Right lobe of liver (tissue), 6 donors: Measurements from ENCODE around the gene SIL1. TPM values are rescaled to one million over a fixed set of nuclear protein-coding genes. Genes with fewer than 3 reads are reported as not detected.

ENCODE experiments used
- ATAC-seq, 4 donors: fragments of 200-7000 bp; cut with Tn5 transposase; one replicate each; pipeline ENCODE4 v1.9.1; 2020; ENCODE audit warnings: mild to moderate bottlenecking in 4 of 4, moderate library complexity in 4 of 4
- DNase-seq, 3 donors: peaks; one replicate each; pipeline ENCODE4 v3.0.0-alpha.2; 2020
- H3K27ac ChIP-seq, 3 donors: fragments of 200-600 bp; one replicate each; pipeline ENCODE4 v1.8.0; 2022
- H3K27me3 ChIP-seq, 2 donors: fragments of 200-600 bp; one replicate each; pipeline ENCODE4 v1.8.0; 2022
- H3K36me3 ChIP-seq, 4 donors: fragments of 200-600 bp; sonication (generic) in 1 of 4; one replicate each; pipeline versions ENCODE4 v1.5.1 to v1.8.0; 2017 to 2022; ENCODE audit warnings: control low read depth in 1 of 4
- H3K4me1 ChIP-seq, 4 donors: fragments of 200-600 bp; sonication (generic) in 1 of 4; one replicate each; pipeline versions ENCODE4 v1.5.1 to v1.8.0; 2017 to 2022; ENCODE audit warnings: control low read depth in 1 of 4
- H3K4me3 ChIP-seq, 3 donors: fragments of 200-600 bp; one replicate each; pipeline ENCODE4 v1.8.0; 2022
- H3K9me3 ChIP-seq, 4 donors: fragments of 200-600 bp; sonication (generic) in 1 of 4; one replicate each; pipeline versions ENCODE4 v1.5.1 to v1.8.0; 2017 to 2022; ENCODE audit warnings: control low read depth in 1 of 4
- CTCF ChIP-seq, 4 donors: fragments of 200-600 bp in 3 of 4; fragments of 450-650 bp in 1 of 4; IDR thresholded peaks; one replicate each; pipeline versions ENCODE4 v1.5.1 to v1.8.0; 2016 to 2022; ENCODE audit warnings: antibody characterized with exemption in 4 of 4, mild to moderate bottlenecking in 2 of 4
- POLR2A ChIP-seq: fragments of 450-650 bp; IDR thresholded peaks from one replicate; pipeline ENCODE4 v1.6.1; 2017; ENCODE audit warnings: antibody characterized with exemption, mild to moderate bottlenecking
- WGBS: methylation state at CpG from one replicate; pipeline ENCODE4 v1.1.6; 2018; ENCODE audit warnings: low coverage, low lambda C conversion rate; ENCODE audit not compliant: insufficient coverage; ENCODE audit errors: missing lambda C conversion rate; 5-methylcytosine and 5-hydroxymethylcytosine counted together
- intact Hi-C, 2 donors: fragments of 100-400 bp; cut with DNase I; formaldehyde crosslinking; loops; one replicate each; pipeline versions ENCODE4 v1.11.2 to v1.14.1; 2022
- long read RNA-seq: library from polyadenylated mRNA; unstranded; transcript quantifications from one replicate; pipeline ENCODE4 v2.0.0, GENCODE V29; 2019
- total RNA-seq, 6 experiments: library from RNA; depleted of rRNA in 2 of 6; stranded (reverse); fragments of >200 nt in 2 of 6; fragmentation: NEBNext Ultra II Directional in 3 of 6; extraction: Animal tissue kit (Norgen Biotek cat#: 25700) in 3 of 6; gene quantifications; one replicate each; pipeline versions ENCODE4 v1.1.0 to v1.2.4, GENCODE V29; 2016 to 2023
- donor health status: DM: no; HTN: yes; CAD: no.
- donor health status: DM: no; HTN: no; CAD: no.
- donor health status: DM: no; HTN: no; CAD: no.
- donor health status: DM: no; HTN: yes; CAD: no.
- donor health status: DM: no; HTN: yes; CAD: no.

The SIL1 gene
- 10 to 100 TPM; 57.6 to 94.9 (median 67.0) TPM for total RNA-seq
- long read RNA-seq, transcript SIL1-202 (10 exons, 1,923 nt): major isoform, 30 of 39 reads
- long read RNA-seq, partial matches to known transcripts: 4 of 39 reads
- long read RNA-seq, other reads (novel, unspliced or antisense): 5 of 39 reads

GRCh38 chr5:139197710-139198669, at the start of gene SIL1:
Gene SIL1 (minus strand): TSS chr5:139198368. CDS start chr5:139127843, 70,525 bp downstream.
- Histone ChIP-seq H3K27me3 (no peaks in the 10 kb centered on the region), H3K27ac (peak within 1 kb of the TSS; percentile 85 to 94 (median 90)), H3K9me3 (no peaks in the 10 kb centered on the region), H3K36me3 (no peaks in the 10 kb centered on the region), H3K4me3 (peak within 1 kb of the TSS; percentile 67 to 83 (median 83)), H3K4me1 (peaks cover 0 to 10% (median 2%) of the 10 kb centered on the region in 4 donors)
- DNase-seq: peak; percentile 98 to 99 (median 98)
- ATAC-seq: peak; percentile 95 to 99 (median 98)
- intact Hi-C loops: no loop called here
- WGBS: 3% methylated on average over 18 of the region's 61 CpGs
- peak; percentile 97 for TF ChIP-seq POLR2A
- TF ChIP-seq CTCF (IDR thresholded peaks at IDR 0.05): no peak

GRCh38 chr5:139246394-139246793, 48.2 kb upstream of the SIL1 start:
- WGBS: 50% methylated on average over 1 of the region's 4 CpGs
- ATAC-seq (peak; percentile 24 to 60 (median 31)), DNase-seq (peak in 1 of 3 donors; percentile 19)
- intact Hi-C loops: no loop called here
- Histone ChIP-seq H3K9me3 (no peaks in the 10 kb centered on the region), H3K4me1 (no peaks in the 10 kb centered on the region), H3K36me3 (no peaks in the 10 kb centered on the region), H3K4me3 (no peak overlapping the region), H3K27me3 (no peaks in the 10 kb centered on the region), H3K27ac (no peak overlapping the region)
- TF ChIP-seq POLR2A (no peak), CTCF (IDR thresholded peaks at IDR 0.05) (no peak)

GRCh38 chr5:139245637-139246339, 47.6 kb upstream of the SIL1 start:
- H3K9me3 ChIP-seq: no peaks in the 10 kb centered on the region
- TF ChIP-seq CTCF (IDR thresholded peaks at IDR 0.05): peak in 1 of 4 donors; percentile 22
- TF ChIP-seq POLR2A: no peak
- peak in 1 of 4 donors; percentile 29 for ATAC-seq

GRCh38 chr5:139243425-139243970, 45.3 kb upstream of the SIL1 start:
- H3K27me3 ChIP-seq: no peaks in the 10 kb centered on the region
- no peak for DNase-seq
- 79% methylated on average over 4 of the region's 4 CpGs for WGBS
- H3K36me3 ChIP-seq: no peaks in the 10 kb centered on the region
- no peak for ATAC-seq
- intact Hi-C loops: no loop called here
- TF ChIP-seq POLR2A (no peak), CTCF (IDR thresholded peaks at IDR 0.05) (no peak)
- no peaks in the 10 kb centered on the region for H3K4me1 ChIP-seq
- no peaks in the 10 kb centered on the region for H3K9me3 ChIP-seq
- H3K27ac ChIP-seq: no peak overlapping the region
- H3K4me3 ChIP-seq: no peak overlapping the region

More at GRCh38 chr5:139245637-139246339, 47.6 kb upstream of the SIL1 start:
- intact Hi-C loops: no loop called here
- DNase-seq: no peak
- Histone ChIP-seq H3K27ac (no peak overlapping the region), H3K27me3 (no peaks in the 10 kb centered on the region), H3K4me1 (no peaks in the 10 kb centered on the region), H3K4me3 (no peak overlapping the region), H3K36me3 (no peaks in the 10 kb centered on the region)
